IMR-90 (cell line): ENCODE measurements around the gene EMID1.

Experiments used
- CEBPB ChIP-seq: IDR thresholded peaks from 2 replicates; pipeline ENCODE4 v1.6.1; 2012; ENCODE audit warnings: low read depth, low read length, improper control_type of control experiment
- CHD1 ChIP-seq: IDR thresholded peaks from 2 replicates; pipeline ENCODE4 v1.6.1; 2012; ENCODE audit warnings: low read depth, low read length, improper control_type of control experiment
- MAFK ChIP-seq: IDR thresholded peaks from 2 replicates; pipeline ENCODE4 v1.6.1; 2012; ENCODE audit warnings: low read depth, low read length, improper control_type of control experiment
- MXI1 ChIP-seq: IDR thresholded peaks from 2 replicates; pipeline ENCODE4 v1.6.1; 2012; ENCODE audit warnings: low read depth, mild to moderate bottlenecking, low read length, moderate library complexity, borderline replicate concordance
- POLR2A ChIP-seq: IDR thresholded peaks from 2 replicates; pipeline ENCODE4 v1.6.1; 2012; ENCODE audit warnings: mild to moderate bottlenecking, low read depth, low read length
- RCOR1 ChIP-seq: IDR thresholded peaks from 2 replicates; pipeline ENCODE4 v1.6.1; 2012; ENCODE audit warnings: mild to moderate bottlenecking, low read length, improper control_type of control experiment; ENCODE audit not compliant: insufficient replicate concordance
- SMC3 ChIP-seq: fragments of 150-350 bp; IDR thresholded peaks from 2 replicates; pipeline ENCODE4 v1.6.1; 2016; ENCODE audit warnings: low read depth, mild to moderate bottlenecking, antibody characterized with exemption, low read length, moderate library complexity
- TF ChIP-seq, protein P1 (sequence below): conservative IDR thresholded peaks from 2 replicates; pipeline ENCODE4 v1.5.1; 2012; ENCODE audit warnings: mild to moderate bottlenecking, low read depth, low read length, improper control_type of control experiment

DNA sequence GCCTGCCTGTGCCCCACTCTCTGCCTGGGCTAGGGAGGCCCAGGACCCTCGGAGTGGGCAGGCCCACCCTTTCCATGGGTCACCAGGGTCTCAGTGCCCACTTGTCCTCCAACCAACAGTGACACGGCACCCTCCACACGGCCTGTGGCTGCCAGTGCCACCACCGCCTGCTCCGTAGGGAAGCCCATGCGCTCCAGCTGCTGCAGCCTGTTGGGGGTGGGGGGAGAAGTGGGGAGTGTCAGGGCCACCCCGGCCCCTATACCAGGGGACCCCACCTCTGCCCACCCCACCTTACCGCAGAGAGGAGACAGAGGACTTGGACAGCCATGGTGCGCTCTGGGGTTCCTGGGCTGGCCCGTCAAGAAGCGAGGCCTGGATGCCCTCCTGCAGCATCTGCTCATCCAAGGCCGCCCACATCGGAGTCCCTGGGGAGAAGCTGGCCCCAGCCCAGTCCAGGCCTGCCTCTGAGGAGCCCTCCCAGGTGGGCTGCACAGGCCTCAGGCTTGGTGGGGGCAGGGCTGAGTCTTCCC, 54.4 kb downstream of the EMID1 start:
- TF ChIP-seq, protein P1, sequence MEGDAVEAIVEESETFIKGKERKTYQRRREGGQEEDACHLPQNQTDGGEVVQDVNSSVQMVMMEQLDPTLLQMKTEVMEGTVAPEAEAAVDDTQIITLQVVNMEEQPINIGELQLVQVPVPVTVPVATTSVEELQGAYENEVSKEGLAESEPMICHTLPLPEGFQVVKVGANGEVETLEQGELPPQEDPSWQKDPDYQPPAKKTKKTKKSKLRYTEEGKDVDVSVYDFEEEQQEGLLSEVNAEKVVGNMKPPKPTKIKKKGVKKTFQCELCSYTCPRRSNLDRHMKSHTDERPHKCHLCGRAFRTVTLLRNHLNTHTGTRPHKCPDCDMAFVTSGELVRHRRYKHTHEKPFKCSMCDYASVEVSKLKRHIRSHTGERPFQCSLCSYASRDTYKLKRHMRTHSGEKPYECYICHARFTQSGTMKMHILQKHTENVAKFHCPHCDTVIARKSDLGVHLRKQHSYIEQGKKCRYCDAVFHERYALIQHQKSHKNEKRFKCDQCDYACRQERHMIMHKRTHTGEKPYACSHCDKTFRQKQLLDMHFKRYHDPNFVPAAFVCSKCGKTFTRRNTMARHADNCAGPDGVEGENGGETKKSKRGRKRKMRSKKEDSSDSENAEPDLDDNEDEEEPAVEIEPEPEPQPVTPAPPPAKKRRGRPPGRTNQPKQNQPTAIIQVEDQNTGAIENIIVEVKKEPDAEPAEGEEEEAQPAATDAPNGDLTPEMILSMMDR = no peak
- no peak for TF ChIP-seq MAFK
- no peak for TF ChIP-seq CEBPB
- no peak for TF ChIP-seq RCOR1
- TF ChIP-seq CHD1 = no peak
- no peak for TF ChIP-seq SMC3
- no peak for TF ChIP-seq POLR2A
- no peak for TF ChIP-seq MXI1
